NCI-H82 treated with DMSO at 0.1 percent for 48 hours (cell line): ENCODE data around the gene LSR.

ENCODE experiments used
- DNase-seq: peaks from one replicate; lab custom pipeline; 2025; ENCODE audit not compliant: unreplicated experiment; lab: John Stamatoyannopoulos, UW

Gene LSR

DNA sequence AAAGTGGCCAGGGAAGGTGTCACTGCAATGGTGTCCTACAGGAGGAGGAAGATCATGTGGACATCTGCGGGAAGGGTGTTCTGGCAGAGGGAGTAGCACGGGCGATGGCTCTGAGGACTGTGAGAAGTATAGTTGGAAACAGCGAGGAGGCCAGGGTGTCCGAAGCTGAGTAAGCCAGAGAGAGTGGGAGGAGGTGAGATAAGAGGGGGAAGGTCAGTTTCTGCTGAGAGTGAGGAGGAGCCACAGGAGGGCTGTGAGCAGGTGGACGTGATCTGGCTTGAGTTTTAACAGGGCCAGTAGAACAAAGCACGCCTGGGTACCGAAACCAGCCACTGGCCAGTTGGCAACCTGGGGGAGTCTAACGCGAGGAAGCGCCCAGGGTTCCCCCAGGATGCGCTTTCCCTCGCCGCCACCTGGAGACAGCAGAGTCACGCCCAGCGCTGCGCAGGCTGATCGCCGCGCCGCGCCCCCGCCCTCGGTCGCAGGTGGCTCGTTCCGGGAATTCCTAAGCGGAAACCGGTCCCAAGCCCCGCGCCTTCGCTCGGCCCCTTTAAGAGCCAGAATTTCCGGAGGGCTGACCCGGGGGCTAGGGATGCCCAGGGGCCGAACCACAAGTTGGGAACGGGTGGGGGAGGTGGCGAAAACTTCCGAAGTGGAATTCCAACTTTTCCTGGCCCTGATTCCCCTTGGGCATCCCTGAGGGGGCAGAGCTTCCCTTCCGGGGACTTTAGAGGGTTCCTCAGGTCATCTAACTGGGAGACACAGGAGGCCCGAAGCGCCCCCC lies 1.1 kb upstream of the LSR start:
- DNase-seq = no peak

DNA sequence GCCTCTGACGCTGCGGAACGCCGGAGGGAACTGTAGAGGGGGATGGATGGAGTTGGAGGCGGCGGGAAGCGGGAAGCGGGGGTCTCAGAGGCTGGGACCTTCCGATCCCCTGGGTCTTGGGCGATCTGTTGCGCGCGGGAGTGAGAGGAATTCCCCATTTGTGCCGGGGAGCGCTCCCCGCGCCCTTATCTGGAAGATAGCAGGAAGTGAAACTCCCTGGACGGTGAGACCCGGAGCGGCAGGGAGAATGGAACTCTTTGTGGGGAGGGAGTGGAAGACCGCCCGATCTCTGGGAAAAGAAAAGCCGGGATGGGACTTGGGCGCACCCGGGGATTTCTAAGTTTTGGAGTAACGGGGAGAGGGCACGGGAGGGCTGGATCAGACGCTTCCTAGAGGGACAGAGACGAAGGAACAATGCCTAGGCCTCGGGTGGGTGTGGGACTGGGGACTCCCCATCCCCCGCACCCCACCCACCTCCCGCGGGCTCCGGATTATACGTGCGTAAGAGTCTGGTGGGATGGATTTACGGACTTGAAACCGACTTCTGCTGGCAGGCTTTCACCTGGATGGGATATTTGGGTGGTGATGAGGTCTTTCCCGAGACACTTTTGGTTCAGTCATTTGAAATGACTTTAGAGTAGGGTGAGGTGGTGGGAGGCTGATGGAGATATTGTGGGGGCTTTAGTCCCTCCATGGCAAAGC lies 495 bp downstream of the LSR start:
- DNase-seq = no peak

DNA sequence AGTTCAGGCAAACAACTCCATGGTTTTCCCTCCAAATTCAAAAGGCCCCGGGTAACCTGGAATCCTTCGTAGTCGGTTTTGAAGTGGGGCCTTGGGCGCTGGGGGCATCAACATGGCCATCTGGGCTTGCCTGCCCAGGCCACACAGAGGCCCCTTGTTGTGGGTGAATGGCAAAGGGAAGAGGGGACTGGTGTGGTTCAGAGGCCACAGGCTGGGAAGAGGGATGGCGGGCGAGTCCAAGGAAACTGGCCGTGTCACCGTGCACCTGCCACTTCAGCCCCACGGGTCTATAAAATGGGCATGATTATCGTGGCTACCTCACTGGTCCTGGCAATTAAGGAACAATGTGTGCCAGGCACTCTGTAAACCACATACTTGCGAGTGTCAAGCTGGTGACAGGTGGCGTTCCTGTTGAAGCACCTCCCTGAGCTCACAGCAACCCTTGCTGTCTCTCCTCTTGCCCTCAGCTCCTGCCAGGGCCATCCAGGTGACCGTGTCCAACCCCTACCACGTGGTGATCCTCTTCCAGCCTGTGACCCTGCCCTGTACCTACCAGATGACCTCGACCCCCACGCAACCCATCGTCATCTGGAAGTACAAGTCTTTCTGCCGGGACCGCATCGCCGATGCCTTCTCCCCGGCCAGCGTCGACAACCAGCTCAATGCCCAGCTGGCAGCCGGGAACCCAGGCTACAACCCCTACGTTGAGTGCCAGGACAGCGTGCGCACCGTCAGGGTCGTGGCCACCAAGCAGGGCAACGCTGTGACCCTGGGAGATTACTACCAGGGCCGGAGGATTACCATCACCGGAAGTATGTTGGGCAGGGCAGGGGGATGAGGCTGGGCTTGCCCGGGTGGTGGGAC lies 1.3 kb downstream of the LSR start:
- no peak for DNase-seq

DNA sequence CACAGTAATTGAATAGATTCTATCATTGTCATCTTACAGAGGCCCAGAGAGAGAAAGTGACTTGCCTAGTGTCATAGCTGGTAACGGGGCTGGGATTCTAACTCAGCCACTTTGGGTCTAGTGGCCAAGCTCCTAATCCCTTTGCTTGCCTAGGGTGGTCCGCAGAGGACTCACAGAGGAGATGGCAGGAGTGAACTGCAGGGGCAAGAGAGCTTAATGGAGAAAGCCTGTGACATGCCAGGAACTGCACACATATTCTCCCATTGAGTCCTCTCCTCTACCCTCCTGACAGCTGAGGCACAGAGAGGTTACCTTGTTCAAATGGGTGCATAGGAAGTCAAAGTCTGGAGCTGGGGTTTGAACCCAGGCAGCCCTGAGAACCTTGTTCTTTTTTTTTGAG lies 2.7 kb downstream of the LSR start:
- no peak for DNase-seq

DNA sequence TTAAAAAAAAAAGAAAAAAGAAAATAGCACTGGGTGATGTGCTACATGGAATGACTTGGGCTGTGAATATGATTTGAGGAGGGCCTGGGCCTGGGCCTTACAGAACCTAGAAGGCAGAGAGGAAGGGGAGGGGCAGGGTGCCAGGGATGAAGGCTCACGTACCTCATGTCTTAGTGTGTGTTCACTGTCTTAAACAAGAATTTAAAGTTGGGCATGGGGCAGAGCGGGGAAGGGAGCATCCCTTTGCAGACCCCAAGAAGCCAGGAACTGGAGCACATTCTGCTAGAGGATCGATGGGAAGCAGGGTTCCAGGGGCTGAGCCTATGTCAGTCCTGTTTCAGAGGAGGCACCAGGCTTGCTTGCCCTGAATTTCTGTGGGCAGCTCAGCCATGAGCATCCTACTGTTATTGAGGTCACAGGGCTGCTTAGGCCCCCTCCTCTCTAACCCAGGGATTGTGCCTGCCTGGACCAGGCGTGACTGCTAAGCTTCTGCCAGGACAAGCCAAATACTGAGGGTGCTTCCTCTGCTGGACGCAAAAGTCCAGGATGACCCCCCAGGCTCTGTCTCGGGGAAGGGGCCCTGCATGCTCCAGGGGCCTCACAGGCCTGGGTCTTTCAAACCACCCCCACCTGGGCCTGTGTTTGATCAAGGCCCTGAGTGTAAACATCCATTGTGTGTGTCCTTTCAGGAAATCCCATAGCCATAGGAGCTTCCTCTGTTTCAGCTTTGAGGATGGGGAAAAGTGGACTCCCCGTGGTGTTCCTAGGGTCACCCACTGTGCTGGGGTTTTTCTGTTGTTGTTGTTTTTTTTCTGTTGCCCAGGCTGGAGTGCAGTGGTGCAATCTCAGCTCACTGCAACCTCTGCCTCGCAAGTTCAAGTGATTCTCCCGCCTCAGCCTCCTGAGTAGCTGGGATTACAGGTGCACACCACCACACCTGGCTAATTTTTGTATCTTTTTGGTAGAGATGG lies 4.8 kb downstream of the LSR start:
- no peak for DNase-seq

DNA sequence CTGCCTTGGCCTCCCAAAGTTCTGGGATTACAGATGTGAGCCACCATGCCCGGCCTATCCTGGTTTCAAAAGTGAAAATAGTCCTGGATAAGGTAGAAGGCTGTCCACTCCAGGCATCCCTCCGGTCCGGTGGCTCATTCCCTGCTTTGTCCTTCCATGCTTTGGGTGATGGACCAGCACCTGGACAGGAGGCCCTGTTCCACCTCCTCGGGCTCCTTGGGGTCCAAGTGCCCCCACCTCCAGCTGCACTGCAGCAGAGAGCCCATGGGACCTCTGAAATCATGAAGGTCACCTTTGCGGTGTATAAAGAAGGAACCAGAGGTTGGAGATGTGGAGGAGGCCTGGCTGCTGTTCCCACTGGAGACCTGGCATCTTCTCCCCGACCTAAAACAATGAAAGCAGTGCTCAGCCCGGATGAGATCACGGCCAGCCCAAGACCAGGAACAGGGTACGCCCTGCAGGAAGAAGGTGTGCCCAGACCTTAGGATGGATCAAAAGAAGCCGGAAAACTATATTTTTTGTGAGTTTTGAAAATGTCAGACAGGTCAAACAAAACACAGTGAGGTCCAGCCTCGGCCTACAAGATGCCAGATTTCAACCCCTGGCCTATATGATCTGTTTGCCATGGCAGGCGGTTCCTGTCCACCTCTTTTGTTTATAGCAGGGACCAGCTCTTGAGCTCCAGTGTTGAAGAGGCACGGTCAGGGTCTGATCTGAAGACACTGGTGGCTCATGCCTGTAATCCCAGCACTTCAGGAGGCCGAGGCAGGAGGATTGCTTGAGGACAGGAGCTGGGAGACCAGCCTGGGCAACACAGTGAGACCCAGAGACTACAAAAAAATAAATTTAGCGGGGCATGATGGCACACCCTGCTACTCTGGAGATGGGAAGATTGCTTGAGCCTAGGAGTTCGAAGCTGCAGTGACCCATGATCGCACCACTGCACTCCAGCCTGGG lies 5.8 kb downstream of the LSR start:
- no peak for DNase-seq

DNA sequence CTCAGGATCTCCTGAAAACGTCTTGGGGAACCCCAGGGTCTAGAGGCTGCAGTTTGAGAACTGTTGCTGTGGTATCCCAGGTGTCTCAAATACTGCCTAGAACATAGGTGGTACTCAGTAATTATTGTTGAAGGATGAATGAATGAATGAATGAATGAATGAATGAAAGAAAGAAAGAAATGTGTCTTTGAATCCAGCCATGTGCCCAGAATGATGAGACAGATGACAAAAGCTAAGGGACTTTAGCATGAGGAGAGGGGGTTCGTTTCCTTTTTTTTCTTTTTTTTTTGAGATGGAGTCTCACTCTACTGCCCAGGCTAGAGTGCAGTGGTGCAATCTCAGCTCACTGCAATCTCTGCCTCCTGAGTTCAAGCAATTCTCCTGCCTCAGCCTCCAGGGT lies 7.8 kb downstream of the LSR start:
- no peak for DNase-seq

DNA sequence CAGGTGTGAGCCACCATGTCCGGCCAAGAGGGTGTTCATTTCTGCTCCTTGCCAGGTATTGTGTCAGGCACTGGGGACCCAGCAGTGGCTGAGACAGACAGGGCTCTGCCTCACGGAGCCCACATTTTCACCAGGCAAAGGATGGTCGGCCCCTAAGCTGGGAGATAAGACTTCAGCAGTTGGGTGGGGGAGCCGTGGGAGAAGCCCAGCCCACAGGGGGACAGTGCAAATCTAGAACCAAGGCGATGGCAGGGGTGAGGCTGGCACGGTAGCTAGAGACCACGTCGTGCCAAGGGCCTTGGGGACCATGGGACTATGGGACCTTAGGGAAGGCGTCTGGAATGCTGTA lies 8.3 kb downstream of the LSR start:
- DNase-seq = no peak

DNA sequence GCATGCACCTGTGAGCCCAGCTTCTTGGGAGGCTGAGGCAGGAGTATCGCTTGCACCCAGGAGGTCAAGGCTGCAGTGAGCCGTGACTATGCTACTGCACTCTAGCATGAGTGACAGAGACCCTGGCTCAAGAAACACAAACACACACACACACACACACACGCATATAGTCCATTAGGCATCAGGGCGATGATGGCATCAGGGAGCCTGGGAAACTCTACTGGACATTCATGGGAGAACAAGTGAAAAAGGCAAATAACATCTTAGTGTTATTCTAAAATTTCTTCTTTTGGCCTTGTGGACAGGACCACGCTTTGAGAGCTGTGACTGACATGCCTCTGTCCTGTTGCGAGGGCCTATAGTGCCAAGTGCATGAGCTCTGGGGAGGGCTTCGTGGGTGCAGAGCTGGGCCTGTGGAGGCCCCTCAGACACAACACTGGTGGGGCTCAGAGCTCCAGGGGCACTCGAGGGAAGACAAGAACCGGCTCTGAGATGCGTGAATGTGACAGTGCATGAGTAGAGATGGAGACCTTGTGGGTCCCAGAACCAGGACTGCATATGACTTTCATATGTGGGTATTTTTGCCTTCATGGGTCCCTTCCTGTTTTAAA lies 12.0 kb downstream of the LSR start:
- no peak for DNase-seq

DNA sequence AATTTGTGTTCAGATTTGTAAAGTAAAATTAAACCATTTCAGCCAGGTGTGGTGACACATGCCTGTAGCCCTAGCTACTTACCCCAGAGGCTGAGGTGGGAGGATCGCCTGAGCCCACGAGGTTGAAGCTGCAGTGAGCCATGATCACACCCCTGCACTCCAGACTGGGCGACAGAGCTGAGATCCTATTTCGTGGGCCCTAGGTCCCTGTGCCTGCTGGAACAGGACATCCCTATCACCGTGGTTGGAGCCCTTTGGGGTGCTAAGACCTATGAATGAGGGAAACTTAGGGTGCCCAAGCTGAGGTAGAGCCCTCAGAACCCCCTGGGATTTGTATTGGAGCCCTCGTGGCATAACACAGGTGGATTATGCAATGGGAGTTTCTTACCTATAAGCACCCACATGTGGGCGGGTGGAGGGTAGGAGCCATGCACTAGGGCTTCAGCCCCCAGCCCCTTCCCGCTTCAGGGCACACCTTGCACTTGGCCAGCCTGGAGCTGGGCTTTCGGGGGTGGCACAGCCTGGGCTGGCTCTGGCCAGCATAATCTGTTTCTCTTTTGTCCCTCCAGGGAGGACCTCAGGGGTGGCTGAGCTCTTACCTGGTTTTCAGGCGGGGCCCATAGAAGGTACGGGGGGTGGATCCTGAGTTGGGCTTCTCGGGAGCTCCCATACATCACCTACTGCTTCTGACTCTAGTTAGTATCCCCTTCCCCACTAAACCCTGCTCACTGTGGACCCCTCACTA lies 12.7 kb downstream of the LSR start:
- no peak for DNase-seq

DNA sequence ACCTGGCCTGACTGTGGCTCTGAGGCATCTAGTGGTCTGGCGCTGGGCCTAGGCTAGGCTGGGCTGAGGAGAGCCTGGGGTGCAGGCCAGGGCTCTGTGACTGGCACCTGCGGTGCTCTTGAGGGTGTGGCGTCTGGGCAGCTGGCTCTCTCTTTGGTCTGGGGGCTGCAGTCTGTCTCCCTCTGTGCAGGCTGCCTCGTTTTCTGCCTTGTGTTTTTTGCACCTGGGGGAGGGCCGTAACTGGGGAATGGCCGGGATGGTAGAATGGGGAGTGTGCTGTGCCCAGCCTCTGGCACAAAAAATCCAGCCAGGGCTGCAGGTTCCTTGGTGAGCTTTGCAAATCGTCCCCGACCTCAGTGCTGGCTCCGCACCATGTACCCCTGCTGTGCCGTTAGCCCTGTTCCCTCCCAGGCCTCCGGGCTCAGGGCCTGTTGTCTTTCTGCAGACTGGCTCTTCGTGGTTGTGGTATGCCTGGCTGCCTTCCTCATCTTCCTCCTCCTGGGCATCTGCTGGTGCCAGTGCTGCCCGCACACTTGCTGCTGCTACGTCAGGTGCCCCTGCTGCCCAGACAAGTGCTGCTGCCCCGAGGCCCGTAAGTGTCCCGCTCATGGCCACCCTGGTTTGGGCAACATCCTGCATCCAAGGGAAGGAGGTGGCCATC lies 13.4 kb downstream of the LSR start:
- DNase-seq = no peak

DNA sequence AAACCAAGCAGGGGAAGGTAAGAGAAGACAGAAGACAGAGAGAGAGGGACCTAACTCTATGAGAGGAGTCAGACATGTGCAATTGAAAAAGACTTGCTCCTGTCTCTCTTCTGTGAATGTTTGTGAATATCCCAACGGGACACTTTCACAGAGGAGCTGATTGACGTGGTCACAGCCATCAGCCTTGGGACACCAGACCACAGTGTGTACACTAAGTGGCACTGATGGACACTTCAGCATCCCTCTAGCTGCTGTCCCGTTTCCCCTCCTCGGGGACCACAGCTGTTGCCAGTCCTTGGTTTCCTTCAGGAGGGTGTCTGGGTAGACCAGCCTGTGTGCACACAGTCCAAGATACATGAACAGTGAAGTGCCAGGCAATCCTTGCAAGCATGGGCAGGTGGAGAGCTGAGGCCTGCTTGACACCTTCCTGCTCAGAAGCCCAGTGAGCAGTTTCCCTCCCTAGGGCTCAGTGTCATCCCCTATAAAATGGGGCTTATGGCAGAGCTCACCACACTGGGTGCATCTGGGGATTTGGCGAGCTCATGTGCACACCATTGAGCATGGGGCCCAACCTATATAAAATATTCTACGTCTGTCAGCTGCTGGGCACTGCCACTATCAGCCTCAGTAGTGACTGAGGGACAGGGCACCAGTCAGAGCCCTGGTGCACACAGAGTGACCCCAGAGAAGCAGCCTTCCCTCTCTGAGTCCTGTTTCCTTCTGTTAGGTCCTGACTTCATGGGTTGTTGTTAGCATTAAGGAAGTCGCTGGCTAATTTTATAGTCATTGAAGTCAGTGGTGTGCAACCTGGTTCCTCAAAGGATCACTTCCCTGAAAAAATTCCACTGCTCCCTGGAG lies 15.7 kb downstream of the LSR start:
- no peak for DNase-seq

DNA sequence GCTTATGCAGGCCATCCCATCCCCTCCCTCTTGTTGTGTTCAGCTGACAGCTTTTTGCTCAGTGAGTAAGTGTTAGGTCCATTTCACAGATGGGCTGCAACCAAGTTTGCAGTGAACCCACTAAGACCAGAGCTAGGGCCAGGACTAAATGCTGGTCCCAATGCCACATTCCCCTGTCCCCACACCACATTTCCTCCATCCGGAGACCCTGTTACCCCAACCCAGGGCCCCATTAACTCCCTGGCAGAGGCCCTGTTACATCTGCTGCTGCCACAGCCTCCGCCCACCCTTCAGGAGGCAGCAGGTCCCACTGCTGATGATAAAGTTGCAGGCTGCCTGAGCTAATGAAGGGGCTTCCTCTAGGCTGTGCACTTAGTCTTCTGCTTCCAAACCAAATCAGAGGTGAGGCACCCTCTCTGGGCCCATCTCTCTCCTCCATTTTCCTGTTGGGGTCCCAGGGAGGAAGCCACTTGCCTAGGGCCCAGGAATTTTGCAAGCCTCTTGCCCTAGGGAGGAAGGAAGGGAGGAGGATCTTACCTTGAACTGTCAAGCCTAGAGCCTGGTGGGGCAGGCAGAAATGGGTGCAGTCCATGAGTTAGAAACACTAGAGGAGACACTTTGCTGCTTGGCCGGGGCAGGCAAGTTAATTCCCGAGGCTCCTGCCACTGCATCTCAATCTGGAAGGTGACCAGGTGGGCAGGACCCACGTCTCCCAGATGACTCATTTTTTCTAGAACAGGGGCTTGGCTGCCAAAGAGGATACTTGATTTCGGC lies 16.5 kb downstream of the LSR start:
- DNase-seq = no peak

DNA sequence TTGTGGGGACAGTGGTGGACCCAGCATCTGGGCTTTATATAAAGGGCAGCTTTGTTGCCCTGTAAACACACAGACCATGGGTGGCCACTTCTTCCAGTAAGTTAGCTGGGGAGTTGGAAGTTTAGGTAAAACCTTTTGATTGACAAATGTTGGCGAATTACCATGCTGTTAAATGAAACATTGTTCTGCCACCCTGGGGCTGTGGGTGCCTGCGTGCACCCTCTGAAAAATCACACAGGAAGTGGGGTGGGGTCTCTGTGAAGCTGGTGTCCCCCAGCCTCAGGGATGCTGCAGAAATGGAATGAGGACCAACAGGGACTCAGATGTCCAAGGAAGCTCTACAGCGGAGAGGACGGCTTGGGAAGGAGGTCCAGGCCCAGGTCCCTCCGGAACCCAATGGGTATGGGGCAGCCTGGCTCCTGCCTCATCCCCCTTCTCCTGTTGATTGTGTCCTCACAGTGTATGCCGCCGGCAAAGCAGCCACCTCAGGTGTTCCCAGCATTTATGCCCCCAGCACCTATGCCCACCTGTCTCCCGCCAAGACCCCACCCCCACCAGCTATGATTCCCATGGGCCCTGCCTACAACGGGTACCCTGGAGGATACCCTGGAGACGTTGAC lies 17.2 kb downstream of the LSR start:
- no peak for DNase-seq

DNA sequence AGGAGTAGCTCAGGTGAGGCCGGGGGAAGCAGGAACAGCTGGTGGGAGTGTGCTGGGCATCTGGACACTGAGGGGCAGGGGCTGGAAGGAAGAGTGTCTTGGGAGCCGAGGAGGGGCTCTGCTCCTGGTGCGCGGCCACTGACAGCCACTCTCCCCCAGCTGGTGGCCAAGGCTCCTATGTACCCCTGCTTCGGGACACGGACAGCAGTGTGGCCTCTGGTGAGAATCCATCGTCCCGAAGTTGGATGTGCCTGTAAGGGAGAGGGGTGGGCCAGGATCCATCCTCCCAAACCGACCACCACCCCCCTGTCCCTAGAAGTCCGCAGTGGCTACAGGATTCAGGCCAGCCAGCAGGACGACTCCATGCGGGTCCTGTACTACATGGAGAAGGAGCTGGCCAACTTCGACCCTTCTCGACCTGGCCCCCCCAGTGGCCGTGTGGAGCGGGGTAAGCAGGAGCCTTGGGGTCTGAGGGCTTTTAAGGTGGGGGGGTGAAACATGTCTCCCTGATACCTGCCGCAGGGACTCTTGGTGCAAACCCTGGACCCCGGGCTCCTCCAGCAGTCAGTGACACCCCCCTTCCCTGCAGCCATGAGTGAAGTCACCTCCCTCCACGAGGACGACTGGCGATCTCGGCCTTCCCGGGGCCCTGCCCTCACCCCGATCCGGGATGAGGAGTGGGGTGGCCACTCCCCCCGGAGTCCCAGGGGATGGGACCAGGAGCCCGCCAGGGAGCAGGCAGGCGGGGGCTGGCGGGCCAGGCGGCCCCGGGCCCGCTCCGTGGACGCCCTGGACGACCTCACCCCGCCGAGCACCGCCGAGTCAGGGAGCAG lies 17.9 kb downstream of the LSR start:
- no peak for DNase-seq
